CD4-positive, alpha-beta memory T cell (primary cell): Measurements from ENCODE around the gene C9. TPM values are rescaled to one million over a fixed set of nuclear protein-coding genes. Genes with fewer than 3 reads are reported as not detected.
"Not testable (repeated sequence)": the region's sequence is repeated elsewhere in the genome, so short reads cannot be mapped to it uniquely, and the experiment has no call there.

Source experiments
- CTCF ChIA-PET: fragments of 350-600 bp; sonication (Branson Sonifier 250); formaldehyde crosslinking; loops from one replicate; lab custom pipeline; 2021; ENCODE audit warnings: inconsistent platforms; ENCODE audit not compliant: partially characterized antibody; lab: Charles Lee
- POLR2A ChIA-PET: fragments of 350-600 bp; sonication (Branson Sonifier 250); formaldehyde crosslinking; loops from one replicate; lab custom pipeline; 2021; ENCODE audit not compliant: partially characterized antibody; lab: Charles Lee
- DNase-seq, 5 donors: peaks; one replicate each; pipeline versions ENCODE4 v3.0.0 to v3.0.0-alpha.2; 2020 to 2022; ENCODE audit warnings: mixed read lengths in 1 of 5
- H3K27ac ChIP-seq: one replicate; pipeline ENCODE4 v1.7.0; 2013; ENCODE audit warnings: low read depth, low read length
- H3K27me3 ChIP-seq: 2 replicates; pipeline ENCODE4 v1.7.0; 2013; ENCODE audit warnings: mild to moderate bottlenecking, low read length, moderate library complexity; ENCODE audit not compliant: insufficient read depth
- H3K36me3 ChIP-seq: 2 replicates; pipeline ENCODE4 v1.7.0; 2013; ENCODE audit warnings: mild to moderate bottlenecking, low read length, moderate library complexity; ENCODE audit not compliant: insufficient read depth
- H3K4me1 ChIP-seq: 2 replicates; pipeline ENCODE4 v1.7.0; 2013; ENCODE audit warnings: mild to moderate bottlenecking, low read length, moderate library complexity; ENCODE audit not compliant: insufficient read depth
- H3K4me3 ChIP-seq, 2 donors: one replicate each; pipeline ENCODE4 v1.7.0; 2013; ENCODE audit warnings: low read length in 2 of 2, mild to moderate bottlenecking in 1 of 2
- H3K9me3 ChIP-seq, 2 donors: one replicate each; pipeline ENCODE4 v1.7.0; 2013; ENCODE audit warnings: low read length in 2 of 2, control low read depth in 1 of 2; ENCODE audit not compliant: control insufficient read depth in 1 of 2
- H3K27ac Mint-ChIP-seq, 7 donors: one replicate each; pipeline ENCODE4 v1.8.0; 2020 to 2021; ENCODE audit warnings: mixed read lengths in 7 of 7, mild to moderate bottlenecking in 6 of 7, inconsistent platforms in 3 of 7, moderate library complexity in 3 of 7
- H3K27me3 Mint-ChIP-seq, 2 donors: one replicate each; pipeline ENCODE4 v1.8.0; 2020 to 2021; ENCODE audit warnings: mixed read lengths in 2 of 2
- H3K36me3 Mint-ChIP-seq, 2 donors: one replicate each; pipeline ENCODE4 v1.8.0; 2020 to 2021; ENCODE audit warnings: mixed read lengths in 2 of 2, inconsistent platforms in 1 of 2, mild to moderate bottlenecking in 1 of 2
- H3K4me1 Mint-ChIP-seq, 4 donors: one replicate each; pipeline ENCODE4 v1.8.0; 2020 to 2021; ENCODE audit warnings: mixed read lengths in 4 of 4, mild to moderate bottlenecking in 1 of 4
- H3K4me3 Mint-ChIP-seq, 8 donors: one replicate each; pipeline ENCODE4 v1.8.0; 2020 to 2021; ENCODE audit warnings: mixed read lengths in 8 of 8, mild to moderate bottlenecking in 7 of 8, moderate library complexity in 6 of 8, inconsistent platforms in 3 of 8
- H3K9me3 Mint-ChIP-seq, 8 donors: one replicate each; pipeline ENCODE4 v1.8.0; 2020 to 2021; ENCODE audit warnings: mixed read lengths in 8 of 8, mild to moderate bottlenecking in 5 of 8, inconsistent platforms in 3 of 8, moderate library complexity in 1 of 8
- intact Hi-C: fragments of 100-400 bp; cut with micrococcal nuclease; formaldehyde crosslinking; loops from one replicate; pipeline ENCODE4 v1.15.1; 2023
- polyA plus RNA-seq, 2 donors: library from polyadenylated mRNA; unstranded; fragments of 300-500 nt; fragmentation: Illumina TruSeq; gene quantifications; one replicate each; pipeline ENCODE4 v1.2.3, GENCODE V29; 2021
- total RNA-seq, 2 experiments: library from RNA; stranded (reverse); gene quantifications; one replicate each; pipeline ENCODE4 v1.2.3, GENCODE V29; 2021

The C9 gene
- total and polyA plus RNA-seq, 4 experiments from 2014 or later, result not detected

GRCh38 chr5:39403761-39404160, 39.5 kb upstream of the C9 start:
- POLR2A ChIA-PET, H3K9me3 Mint-ChIP-seq, H3K36me3 ChIP-seq, H3K36me3 Mint-ChIP-seq, H3K9me3 ChIP-seq, H3K27ac Mint-ChIP-seq, intact Hi-C loops, H3K4me1 Mint-ChIP-seq, H3K27ac ChIP-seq, H3K4me1 ChIP-seq, H3K4me3 Mint-ChIP-seq, H3K27me3 Mint-ChIP-seq, H3K27me3 ChIP-seq, H3K4me3 ChIP-seq, DNase-seq: not testable (repeated sequence)
- CTCF ChIA-PET, result interaction anchor here (0.6 to 1.6 kb wide), 2 partner anchors 28 to 1244 kb away, joined by 3 read pairs; no protein-coding TSS in a partner anchor

- POLR2A ChIA-PET, H3K4me3 ChIP-seq: not testable (repeated sequence)
Observed at GRCh38 chr5:39402140-39402539, 37.8 kb upstream of the C9 start.

GRCh38 chr5:39400713-39401578, 36.7 kb upstream of the C9 start:
- Histone ChIP-seq H3K4me1 (no peaks in the 10 kb centered on the region), H3K4me3 (no peak overlapping the region), H3K27me3 (no peaks in the 10 kb centered on the region), H3K27ac (no peak overlapping the region), H3K36me3 (no peaks in the 10 kb centered on the region), H3K9me3 (no peaks in the 10 kb centered on the region)
- no peak overlapping the region for H3K4me3 Mint-ChIP-seq
- H3K27me3 Mint-ChIP-seq, result peaks cover 2 to 5% of the 10 kb centered on the region in 2 donors
- ChIA-PET POLR2A (no interaction called here), CTCF (interaction anchor here (1.1 kb wide), 1 partner anchor 25 kb away, joined by 3 read pairs; no protein-coding TSS in a partner anchor)
- no peak overlapping the region for H3K27ac Mint-ChIP-seq
- peaks cover 0 to 3% (median 0%) of the 10 kb centered on the region in 4 donors for H3K4me1 Mint-ChIP-seq
- H3K36me3 Mint-ChIP-seq, result no peaks in the 10 kb centered on the region
- intact Hi-C loops, result no loop called here
- H3K9me3 Mint-ChIP-seq, result no peaks in the 10 kb centered on the region
- no peak for DNase-seq

More at GRCh38 chr5:39402140-39402539, 37.8 kb upstream of the C9 start:
- H3K36me3 ChIP-seq, H3K4me1 Mint-ChIP-seq, H3K4me1 ChIP-seq, H3K27ac ChIP-seq, H3K9me3 ChIP-seq, H3K36me3 Mint-ChIP-seq, DNase-seq, H3K4me3 Mint-ChIP-seq, H3K27ac Mint-ChIP-seq, H3K27me3 Mint-ChIP-seq, H3K9me3 Mint-ChIP-seq, H3K27me3 ChIP-seq, intact Hi-C loops: not testable (repeated sequence)
- CTCF ChIA-PET, result interaction anchor here (1.1 kb wide), 1 partner anchor 26 kb away, joined by 3 read pairs; no protein-coding TSS in a partner anchor

- Histone ChIP-seq H3K27ac (no peak overlapping the region), H3K4me3 (no peak overlapping the region)
- no peak overlapping the region for H3K4me3 Mint-ChIP-seq
Observed at GRCh38 chr5:39399135-39400036, 35.1 kb upstream of the C9 start.

GRCh38 chr5:39396843-39397242, 32.5 kb upstream of the C9 start:
- intact Hi-C loops, result no loop called here
- no peaks in the 10 kb centered on the region for H3K36me3 Mint-ChIP-seq
- ChIA-PET POLR2A (no interaction called here), CTCF (interaction anchor here (0.7 to 1.4 kb wide), 2 partner anchors 8 to 21 kb away, joined by 3 to 4 read pairs; no protein-coding TSS in a partner anchor)
- H3K9me3 Mint-ChIP-seq, result no peaks in the 10 kb centered on the region
- Histone ChIP-seq H3K4me1 (no peaks in the 10 kb centered on the region), H3K9me3 (no peaks in the 10 kb centered on the region), H3K4me3 (no peak overlapping the region), H3K27me3 (no peaks in the 10 kb centered on the region), H3K27ac (no peak overlapping the region), H3K36me3 (no peaks in the 10 kb centered on the region)
- DNase-seq, result no peak
- H3K4me1 Mint-ChIP-seq, result peaks cover 0 to 3% (median 0%) of the 10 kb centered on the region in 4 donors
- H3K27ac Mint-ChIP-seq, result no peak overlapping the region
- H3K4me3 Mint-ChIP-seq, result no peak overlapping the region
- peaks cover 0 to 3% of the 10 kb centered on the region in 2 donors for H3K27me3 Mint-ChIP-seq

More at GRCh38 chr5:39399135-39400036, 35.1 kb upstream of the C9 start:
- H3K9me3 Mint-ChIP-seq, result no peaks in the 10 kb centered on the region
- H3K4me1 Mint-ChIP-seq, result peaks cover 0 to 3% (median 0%) of the 10 kb centered on the region in 4 donors
- Histone ChIP-seq H3K9me3 (no peaks in the 10 kb centered on the region), H3K36me3 (no peaks in the 10 kb centered on the region), H3K4me1 (no peaks in the 10 kb centered on the region), H3K27me3 (no peaks in the 10 kb centered on the region)
- H3K36me3 Mint-ChIP-seq, result no peaks in the 10 kb centered on the region
- DNase-seq, result no peak
- ChIA-PET CTCF (interaction anchor here (1.5 kb wide), 1 partner anchor 23 kb away, joined by 6 read pairs; no protein-coding TSS in a partner anchor), POLR2A (no interaction called here)
- H3K27me3 Mint-ChIP-seq, result peaks cover 0 to 6% of the 10 kb centered on the region in 2 donors
- peak overlapping the region in 1 of 7 donors; percentile 13 for H3K27ac Mint-ChIP-seq
- intact Hi-C loops, result no loop called here

GRCh38 chr5:39395521-39395920, 31.2 kb upstream of the C9 start:
- Histone ChIP-seq H3K27ac (no peak overlapping the region), H3K4me1 (no peaks in the 10 kb centered on the region), H3K27me3 (no peaks in the 10 kb centered on the region), H3K4me3 (no peak overlapping the region), H3K36me3 (no peaks in the 10 kb centered on the region), H3K9me3 (no peaks in the 10 kb centered on the region)
- Mint-ChIP-seq H3K4me1 (peaks cover 0 to 3% (median 0%) of the 10 kb centered on the region in 4 donors), H3K27ac (no peak overlapping the region), H3K4me3 (no peak overlapping the region), H3K36me3 (no peaks in the 10 kb centered on the region), H3K27me3 (peaks cover 2 to 3% of the 10 kb centered on the region in 2 donors), H3K9me3 (no peaks in the 10 kb centered on the region)
- no peak for DNase-seq
- intact Hi-C loops, result no loop called here
- CTCF ChIA-PET, result interaction anchor here (1.0 kb wide), 1 partner anchor 17 kb away, joined by 4 read pairs; no protein-coding TSS in a partner anchor
- POLR2A ChIA-PET, result no interaction called here
